Pancreas (tissue), 10 donors: ENCODE data around the gene NOL11. TPM values are rescaled to one million over a fixed set of nuclear protein-coding genes. Genes with fewer than 3 reads are reported as not detected.

Experiments
- ATAC-seq, 4 donors: fragments of 200-7000 bp; cut with Tn5 transposase; one replicate each; pipeline versions ENCODE4 v1.8.0 to v1.9.1; 2020; ENCODE audit warnings: mild to moderate bottlenecking in 4 of 4, moderate library complexity in 4 of 4
- DNase-seq, 6 donors: peaks; one replicate each; pipeline ENCODE4 v3.0.0-alpha.2; 2020
- FAIRE-seq: peaks from 2 replicates; lab custom pipeline; 2012; peaks lifted over from hg19 to GRCh38; lab: Jason Lieb, UNC
- H3K27ac ChIP-seq, 4 donors: fragments of 200-600 bp; sonication (generic); 1 replicate in 3 of 4; 2 replicates in 1 of 4; pipeline versions ENCODE4 v1.5.0 to v1.8.0; 2020
- H3K27me3 ChIP-seq, 4 donors: fragments of 200-600 bp; one replicate each; pipeline ENCODE4 v1.8.0; 2021
- H3K36me3 ChIP-seq, 3 donors: fragments of 200-600 bp; sonication (generic) in 1 of 3; one replicate each; pipeline versions ENCODE4 v1.5.0 to v1.8.0; 2020 to 2021
- H3K4me1 ChIP-seq, 3 donors: fragments of 200-600 bp; one replicate each; pipeline ENCODE4 v1.8.0; 2021
- H3K4me3 ChIP-seq, 4 donors: fragments of 200-600 bp; sonication (generic) in 2 of 4; one replicate each; pipeline versions ENCODE4 v1.5.0 to v1.8.0; 2020 to 2021
- H3K9me3 ChIP-seq, 4 donors: fragments of 200-600 bp; one replicate each; pipeline ENCODE4 v1.8.0; 2021
- CTCF ChIP-seq, 4 donors: fragments of 200-600 bp; sonication (generic) in 3 of 4; IDR thresholded peaks; one replicate each; pipeline versions ENCODE4 v1.5.0 to v1.8.0; 2021; ENCODE audit warnings: antibody characterized with exemption in 4 of 4
- WGBS, 2 donors: extraction: QIAGEN DNeasy Blood & Tissue Kit; methylation state at CpG; one replicate each; pipeline ENCODE4 v1.1.7; 2013; 5-methylcytosine and 5-hydroxymethylcytosine counted together
- intact Hi-C, 3 donors: fragments of 100-400 bp; cut with DNase I; formaldehyde crosslinking; loops; one replicate each; pipeline versions ENCODE4 v1.11.1 to v1.14.2; 2022
- polyA plus RNA-seq, 2 donors: library from polyadenylated mRNA; stranded (reverse); fragments of 200-250 nt; gene quantifications; one replicate each; pipeline ENCODE4 v1.2.3, GENCODE V29; 2013
- total RNA-seq, 6 donors: library from RNA; stranded (reverse); fragmentation: NEBNext Ultra II Directional in 4 of 6; extraction: Animal tissue kit (Norgen Biotek cat#: 25700) in 4 of 6; gene quantifications; one replicate each; pipeline versions ENCODE4 v1.2.1 to v1.2.4, GENCODE V29; 2021 to 2023
- donor health status: healthy with polysubstance abuse.
- donor health status: DM: no; HTN: no; CAD: no; lungs with moderate emphysema.
- donor health status: DM: no; HTN: no; CAD: no.
- donor health status: control.
- donor health status: control.
- donor health status: Bipolar disorder and iron deficiency.
- donor health status: DM: yes; HTN: yes; CAD: no.
- donor health status: DM: no; HTN: no; CAD: no.
- donor health status: DM: no; HTN: no; CAD: no.
- donor health status: DM: yes; HTN: yes; CAD: no.

Gene NOL11
- total and polyA plus RNA-seq, 8 donors = 8.3 to 28.0 (median 16.2) TPM

- FAIRE-seq = no peak
These were observed 35.5 kb upstream of the NOL11 start for GRCh38 chr17:67682196-67682595.

DNA sequence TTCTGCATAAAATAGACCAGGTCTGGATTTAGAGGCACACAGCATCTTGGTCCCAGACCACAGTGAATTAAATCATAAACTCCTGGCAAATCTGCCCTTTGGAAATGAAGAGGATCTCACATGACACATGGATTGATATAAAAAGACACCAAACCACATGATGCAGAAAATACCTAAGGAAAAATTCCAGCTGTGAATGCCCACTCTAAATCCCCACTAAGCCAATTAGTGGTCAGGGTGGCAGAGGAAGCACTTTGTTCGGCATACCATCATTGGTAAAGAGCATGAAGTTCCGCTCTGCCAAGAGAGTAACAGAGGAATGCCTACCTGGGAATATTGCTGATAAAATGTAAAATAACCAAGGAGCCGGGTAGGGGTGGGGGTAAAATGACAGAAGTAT, 32.4 kb upstream of the NOL11 start:
- Histone ChIP-seq H3K27ac (no peak overlapping the region), H3K9me3 (no peaks in the 10 kb centered on the region), H3K4me3 (no peak overlapping the region), H3K27me3 (no peaks in the 10 kb centered on the region), H3K36me3 (peaks cover 0 to 2% (median 0%) of the 10 kb centered on the region in 3 donors), H3K4me1 (peaks cover 0 to 4% (median 0%) of the 10 kb centered on the region in 3 donors)
- 91 to 96% methylated on average over 3 of the region's 3 CpGs for WGBS, 2 donors
- DNase-seq (no peak), ATAC-seq (no peak), FAIRE-seq (no peak)
- intact Hi-C loops = loop anchor here in 1 of 3 donors (5.0 kb wide), 1 partner anchor 313 kb away; no protein-coding TSS in a partner anchor
- TF ChIP-seq CTCF (IDR thresholded peaks at IDR 0.05) = no peak

More at GRCh38 chr17:67682196-67682595, 35.5 kb upstream of the NOL11 start:
- Histone ChIP-seq H3K36me3 (peaks cover 0 to 2% (median 0%) of the 10 kb centered on the region in 3 donors), H3K9me3 (no peaks in the 10 kb centered on the region), H3K4me3 (no peak overlapping the region), H3K27me3 (no peaks in the 10 kb centered on the region), H3K4me1 (peaks cover 0 to 4% (median 0%) of the 10 kb centered on the region in 3 donors), H3K27ac (peak overlapping the region in 3 of 4 donors; percentile 10 to 18 (median 15))
- DNase-seq (peak in 3 of 6 donors; percentile 17 to 31 (median 20)), ATAC-seq (peak; percentile 63 to 79 (median 72))
- WGBS, 2 donors = 8 to 18% methylated on average over 2 of the region's 2 CpGs
- TF ChIP-seq CTCF (IDR thresholded peaks at IDR 0.05) = no peak
- intact Hi-C loops = no loop called here

DNA sequence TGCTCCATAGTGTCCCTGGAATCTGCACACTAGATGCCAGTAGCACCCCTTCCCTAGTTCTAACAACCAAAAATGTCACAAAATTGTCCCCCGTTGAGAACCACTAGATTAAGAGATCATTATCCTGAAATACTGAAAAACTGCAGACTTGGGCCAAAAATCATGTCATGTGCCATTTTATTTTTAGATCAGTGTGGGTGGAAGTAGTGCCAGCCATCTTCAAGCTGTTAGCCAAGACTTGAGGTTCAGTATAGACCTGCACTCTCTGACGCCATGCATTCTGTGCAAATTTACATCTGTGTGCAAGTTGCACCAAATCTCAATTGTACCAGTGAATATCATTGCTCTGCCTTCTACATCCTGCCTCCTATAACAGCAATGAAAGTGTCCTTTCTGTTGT, 31.5 kb upstream of the NOL11 start:
- H3K36me3 ChIP-seq = peaks cover 0 to 2% (median 0%) of the 10 kb centered on the region in 3 donors
- H3K27me3 ChIP-seq = no peaks in the 10 kb centered on the region
- no peaks in the 10 kb centered on the region for H3K9me3 ChIP-seq
- H3K27ac ChIP-seq = no peak overlapping the region
- 71 to 72% methylated on average over 2 of the region's 2 CpGs for WGBS, 2 donors
- H3K4me1 ChIP-seq = peaks cover 0 to 4% (median 0%) of the 10 kb centered on the region in 3 donors
- TF ChIP-seq CTCF (IDR thresholded peaks at IDR 0.05) = no peak
- ATAC-seq (no peak), FAIRE-seq (no peak), DNase-seq (no peak)
- no peak overlapping the region for H3K4me3 ChIP-seq
- intact Hi-C loops = loop anchor here in 1 of 3 donors (5.0 kb wide), 1 partner anchor 314 kb away; no protein-coding TSS in a partner anchor

GRCh38 chr17:67687511-67687910, 30.2 kb upstream of the NOL11 start:
- Histone ChIP-seq H3K27me3 (no peaks in the 10 kb centered on the region), H3K36me3 (peaks cover 0 to 2% (median 0%) of the 10 kb centered on the region in 3 donors), H3K4me3 (no peak overlapping the region), H3K9me3 (no peaks in the 10 kb centered on the region), H3K4me1 (no peaks in the 10 kb centered on the region), H3K27ac (no peak overlapping the region)
- intact Hi-C loops = loop anchor here in 1 of 3 donors (5.0 kb wide), 1 partner anchor 315 kb away; no protein-coding TSS in a partner anchor
- FAIRE-seq (no peak), DNase-seq (no peak), ATAC-seq (no peak)
- no peak for TF ChIP-seq CTCF (IDR thresholded peaks at IDR 0.05)
- WGBS, 2 donors = 84 to 91% methylated on average over 2 of the region's 2 CpGs
